Fibroblast of gingiva (primary cell): ENCODE measurements around the gene CACHD1.
"Not testable (repeated sequence)": the region's sequence is repeated elsewhere in the genome, so short reads cannot be mapped to it uniquely, and the experiment has no call there.

Source experiments
- DNase-seq: peaks from one replicate; pipeline ENCODE4 v3.0.0-alpha.2; 2011; ENCODE audit warnings: low read depth

The CACHD1 gene

GRCh38 chr1:64701886-64702285, 232.0 kb downstream of the CACHD1 start:
- DNase-seq, result peak; percentile 4

- DNase-seq, result not testable (repeated sequence)
Observed at GRCh38 chr1:64702670-64703069, 232.7 kb downstream of the CACHD1 start.

GRCh38 chr1:64703600-64703999, 233.7 kb downstream of the CACHD1 start:
- DNase-seq, result no peak

- no peak for DNase-seq
Observed at GRCh38 chr1:64705591-64705990, 235.7 kb downstream of the CACHD1 start.

DNA sequence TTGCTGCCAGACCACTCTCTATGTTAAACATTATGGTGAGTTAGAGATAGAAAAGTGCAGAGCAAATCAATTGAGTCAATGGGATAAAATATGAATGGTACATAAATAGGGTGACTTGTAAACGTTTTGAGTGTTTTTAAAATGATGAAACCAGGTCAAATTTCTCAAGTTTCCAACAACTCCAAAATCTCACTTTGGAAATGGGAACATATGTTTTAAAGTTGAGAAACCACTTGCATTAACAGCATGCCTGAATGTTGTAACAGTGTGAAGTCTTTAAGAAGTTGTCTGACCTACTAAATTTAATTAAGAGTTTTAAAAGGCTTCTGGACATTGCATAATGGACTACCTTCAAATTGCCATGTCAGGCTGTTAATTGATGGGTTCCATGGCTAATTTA, 241.3 kb downstream of the CACHD1 start:
- DNase-seq, result peak; percentile 54

DNA sequence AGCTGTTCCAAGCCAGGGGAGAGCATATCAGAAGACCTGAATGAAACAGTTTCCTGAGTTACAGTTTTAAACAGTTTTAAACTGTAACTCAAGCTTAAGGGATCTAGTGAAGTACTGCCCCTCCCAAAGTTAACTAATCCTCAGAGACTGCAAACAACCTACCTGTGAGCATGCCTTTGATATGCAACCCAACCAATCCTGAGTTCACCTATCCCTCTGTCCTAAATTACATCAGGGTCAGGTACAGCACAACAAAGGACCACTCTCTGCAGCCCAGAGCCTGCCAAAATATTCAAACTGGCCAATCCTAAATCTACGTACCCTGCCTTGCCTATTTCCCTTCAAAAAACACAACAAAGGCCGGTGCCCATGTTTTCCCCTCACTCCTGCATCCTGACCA, 242.1 kb downstream of the CACHD1 start:
- DNase-seq, result no peak

DNA sequence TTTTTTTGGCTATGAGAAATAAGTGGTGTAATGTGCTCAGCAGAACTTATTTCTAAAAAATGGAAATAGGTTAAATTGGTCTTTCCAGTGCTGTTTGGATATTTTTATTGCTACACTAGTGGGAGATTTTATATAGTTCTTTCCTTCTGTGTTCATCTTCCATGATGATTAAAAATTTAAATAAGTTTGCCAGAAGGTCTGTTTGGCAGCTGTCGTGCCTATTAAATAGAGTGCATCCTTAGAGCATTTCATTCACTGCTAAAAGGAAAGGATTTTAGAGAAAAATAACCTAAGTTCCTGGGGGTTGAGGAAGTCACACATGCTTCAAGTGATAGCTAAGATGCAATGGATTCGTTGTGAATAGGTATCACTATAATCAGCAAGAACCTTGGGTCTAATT, 245.3 kb downstream of the CACHD1 start:
- no peak for DNase-seq

DNA sequence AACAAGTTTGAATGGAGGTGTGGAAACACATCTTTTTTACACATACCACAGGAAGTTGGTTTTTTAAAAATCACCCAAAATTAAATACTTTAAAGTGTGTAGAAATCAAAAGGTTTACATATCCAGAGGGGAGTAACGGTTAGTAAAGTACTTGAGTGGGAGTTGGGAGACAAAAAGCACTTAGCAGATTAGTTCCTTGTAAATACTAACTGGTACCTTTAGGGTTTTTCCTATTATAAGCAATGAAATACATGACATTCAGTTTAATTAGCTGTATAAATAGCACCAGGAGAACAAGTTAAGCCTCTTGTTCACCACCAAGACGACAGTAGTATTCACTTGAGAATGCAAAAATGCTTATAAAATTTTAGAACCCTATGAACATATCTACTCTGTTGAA, 251.2 kb downstream of the CACHD1 start:
- no peak for DNase-seq

GRCh38 chr1:64721576-64722145, 251.7 kb downstream of the CACHD1 start:
- DNase-seq, result no peak

DNA sequence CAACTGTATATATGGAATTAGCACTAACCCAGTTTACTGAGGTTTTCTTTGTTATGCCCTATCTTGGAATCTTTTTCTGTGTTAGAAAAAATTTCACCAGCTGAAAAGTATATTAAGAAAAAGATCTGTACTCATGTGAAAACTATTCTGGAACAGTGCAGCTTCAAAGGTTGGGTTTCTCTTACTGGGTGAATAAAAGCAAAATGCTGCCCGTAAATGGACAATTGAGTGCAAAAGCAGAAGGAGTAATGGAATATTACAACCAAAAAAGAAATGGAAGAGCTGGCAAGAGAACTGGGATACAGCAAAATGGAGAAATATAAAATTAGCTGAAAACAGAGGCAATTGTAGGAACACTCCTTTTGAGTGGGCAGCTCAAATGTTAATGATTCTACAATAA, 257.9 kb downstream of the CACHD1 start:
- DNase-seq, result no peak

DNA sequence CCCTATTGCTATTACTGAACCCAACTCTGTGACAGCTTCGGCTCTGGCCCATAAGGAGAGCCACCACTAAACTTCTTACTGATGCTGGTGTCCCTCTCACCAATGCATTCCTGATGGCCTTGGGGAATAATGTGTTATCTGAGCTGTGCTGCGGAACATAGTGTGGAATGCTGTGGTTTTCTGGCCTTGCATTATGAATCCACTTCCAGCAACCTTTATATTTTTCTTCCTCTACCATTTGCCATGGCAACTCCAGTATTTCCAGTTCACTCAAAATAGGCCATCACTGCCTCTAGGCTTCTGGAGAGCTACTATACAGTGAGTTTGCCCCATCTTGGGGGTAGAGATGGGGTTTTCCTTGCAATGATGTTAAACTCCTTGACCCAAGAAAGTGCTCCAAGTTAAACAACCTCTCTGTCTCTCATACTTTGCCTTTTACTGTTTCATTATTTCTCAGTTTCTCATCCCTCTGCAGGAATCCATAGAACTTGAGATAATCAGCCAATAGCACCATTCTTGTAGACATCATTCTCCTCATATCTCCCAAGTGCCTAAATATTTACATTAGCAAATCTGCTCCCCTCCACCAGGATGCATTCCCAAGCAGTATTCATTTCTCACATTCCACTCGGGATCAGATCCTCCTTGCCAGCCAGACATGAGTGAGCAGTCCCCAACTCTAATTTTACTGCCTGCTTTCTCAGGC, 263.8 kb downstream of the CACHD1 start:
- DNase-seq, result no peak

DNA sequence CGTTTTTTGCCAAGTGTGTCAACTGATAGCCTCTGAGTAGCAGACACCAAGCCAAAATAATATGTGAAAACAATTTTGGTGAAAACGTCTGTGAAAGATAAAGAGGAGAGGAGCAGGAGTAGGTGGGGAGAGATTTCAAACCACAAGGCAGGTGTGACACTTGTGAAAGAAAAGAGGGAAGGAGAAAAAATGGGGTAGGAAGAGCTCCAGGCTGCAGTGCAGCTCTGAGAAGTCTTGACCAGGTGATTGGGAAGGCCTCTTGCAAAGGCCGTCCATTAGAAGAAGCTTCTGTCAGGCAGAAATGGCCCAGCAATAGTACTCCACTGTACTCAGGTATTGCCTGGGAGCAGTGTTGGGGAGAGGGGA, 264.3 kb downstream of the CACHD1 start:
- DNase-seq, result no peak

- not testable (repeated sequence) for DNase-seq
Observed at GRCh38 chr1:64740687-64741086, 270.8 kb downstream of the CACHD1 start.
